Activated T-cell treated with anti-CD3 and anti-CD28 coated beads, Interleukin-2, amount 50 U/mL, for 48 hours (primary cell): ENCODE data around the gene PLXNA1.

Experiments
- DNase-seq, 2 experiments: peaks; one replicate each; pipeline ENCODE4 v3.0.0-alpha.2; 2020

PLXNA1 gene

DNA sequence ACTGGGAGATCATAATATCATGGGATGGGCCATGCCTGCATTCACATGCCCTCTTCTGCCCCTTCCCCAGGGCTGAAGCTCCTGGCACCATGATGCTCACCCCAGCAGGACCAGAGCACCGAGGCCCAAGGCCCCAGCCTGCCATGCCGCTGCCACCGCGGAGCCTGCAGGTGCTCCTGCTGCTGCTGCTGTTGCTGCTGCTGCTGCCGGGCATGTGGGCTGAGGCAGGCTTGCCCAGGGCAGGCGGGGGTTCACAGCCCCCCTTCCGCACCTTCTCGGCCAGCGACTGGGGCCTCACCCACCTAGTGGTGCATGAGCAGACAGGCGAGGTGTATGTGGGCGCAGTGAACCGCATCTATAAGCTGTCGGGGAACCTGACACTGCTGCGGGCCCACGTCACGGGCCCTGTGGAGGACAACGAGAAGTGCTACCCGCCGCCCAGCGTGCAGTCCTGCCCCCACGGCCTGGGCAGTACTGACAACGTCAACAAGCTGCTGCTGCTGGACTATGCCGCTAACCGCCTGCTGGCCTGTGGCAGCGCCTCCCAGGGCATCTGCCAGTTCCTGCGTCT is 5.6 kb downstream of the PLXNA1 start:
- DNase-seq: no peak

DNA sequence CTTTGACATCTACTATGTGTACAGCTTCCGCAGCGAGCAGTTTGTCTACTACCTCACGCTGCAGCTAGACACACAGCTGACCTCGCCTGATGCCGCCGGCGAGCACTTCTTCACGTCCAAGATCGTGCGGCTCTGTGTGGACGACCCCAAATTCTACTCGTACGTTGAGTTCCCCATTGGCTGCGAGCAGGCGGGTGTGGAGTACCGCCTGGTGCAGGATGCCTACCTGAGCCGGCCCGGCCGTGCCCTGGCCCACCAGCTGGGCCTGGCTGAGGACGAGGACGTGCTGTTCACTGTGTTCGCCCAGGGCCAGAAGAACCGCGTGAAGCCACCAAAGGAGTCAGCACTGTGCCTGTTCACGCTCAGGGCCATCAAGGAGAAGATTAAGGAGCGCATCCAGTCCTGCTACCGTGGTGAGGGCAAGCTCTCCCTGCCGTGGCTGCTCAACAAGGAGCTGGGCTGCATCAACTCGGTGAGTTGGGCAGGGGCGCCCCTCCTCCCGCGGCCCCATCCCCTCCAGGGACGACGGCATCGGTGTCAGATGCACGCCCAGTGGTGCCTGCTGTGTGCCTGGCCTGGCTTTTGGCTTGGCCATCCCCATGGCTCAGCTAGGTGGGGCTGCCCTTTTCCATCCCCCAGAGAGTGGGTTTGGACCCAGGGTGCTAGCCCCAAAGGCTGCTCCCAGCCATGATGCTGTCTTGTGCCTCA is 6.6 kb downstream of the PLXNA1 start:
- no peak for DNase-seq

GRCh38 chr3:126990024-126990700 is 7.2 kb downstream of the PLXNA1 start:
- DNase-seq: no peak

- no peak for DNase-seq
Observed at GRCh38 chr3:126990890-126991289, 8.0 kb downstream of the PLXNA1 start.

DNA sequence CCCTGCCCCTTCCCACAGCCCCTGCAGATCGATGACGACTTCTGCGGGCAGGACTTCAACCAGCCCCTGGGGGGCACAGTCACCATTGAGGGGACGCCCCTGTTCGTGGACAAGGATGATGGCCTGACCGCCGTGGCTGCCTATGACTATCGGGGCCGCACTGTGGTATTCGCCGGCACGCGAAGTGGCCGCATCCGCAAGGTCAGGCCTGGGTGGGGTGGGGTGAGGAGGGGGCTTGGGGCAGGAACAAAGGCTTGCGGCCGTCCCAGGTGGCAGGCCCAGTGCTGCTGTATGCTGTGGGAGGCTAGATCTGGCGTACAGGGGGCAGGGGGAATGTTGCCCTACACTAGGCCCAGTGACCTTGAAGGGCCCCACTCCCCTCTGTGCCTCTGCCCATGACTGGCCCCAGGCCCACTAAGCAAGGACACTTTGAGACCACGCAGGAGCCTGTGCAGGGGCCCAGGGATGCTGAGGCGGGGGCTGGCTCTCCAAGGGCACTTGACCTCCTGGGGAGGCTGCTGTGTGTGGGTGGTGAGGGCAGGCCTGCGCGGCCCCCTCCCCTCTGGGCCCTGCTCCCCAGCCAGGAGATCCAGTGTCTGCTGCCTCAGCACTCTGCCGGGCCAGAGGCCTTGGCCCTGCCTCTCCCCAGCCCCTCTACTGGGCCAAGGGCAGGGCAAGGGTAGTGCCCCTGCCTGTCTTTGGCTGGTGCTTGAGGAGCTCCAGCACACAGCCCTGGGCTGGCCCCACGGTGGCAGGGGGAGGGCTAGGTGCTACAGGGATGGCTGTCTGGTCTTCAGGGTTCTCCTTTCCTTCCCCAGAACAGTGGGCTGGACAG is 8.7 kb downstream of the PLXNA1 start:
- no peak for DNase-seq

GRCh38 chr3:126992216-126992615 is 9.3 kb downstream of the PLXNA1 start:
- no peak for DNase-seq

GRCh38 chr3:126992776-126993175 is 9.9 kb downstream of the PLXNA1 start:
- no peak for DNase-seq

DNA sequence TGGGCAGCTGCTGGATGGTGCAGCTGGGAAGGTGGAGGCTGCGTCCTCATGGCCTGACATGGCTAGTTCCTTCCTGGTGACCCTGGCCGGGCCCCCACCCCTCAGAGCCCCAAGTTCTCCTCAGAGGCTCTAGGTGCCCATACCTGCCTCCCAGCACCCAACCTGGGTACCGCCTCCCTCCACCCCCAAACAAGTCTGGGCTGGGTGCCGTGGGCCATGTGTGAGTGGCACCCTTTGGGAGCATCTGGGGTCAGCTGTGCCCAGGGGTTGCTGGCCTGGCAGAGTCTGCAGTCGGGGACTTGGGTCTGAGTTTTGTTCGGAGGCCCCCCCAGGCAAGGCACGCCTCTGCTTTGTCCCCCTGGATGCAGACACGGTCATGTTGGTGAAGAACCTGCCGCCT is 10.5 kb downstream of the PLXNA1 start:
- DNase-seq: no peak

DNA sequence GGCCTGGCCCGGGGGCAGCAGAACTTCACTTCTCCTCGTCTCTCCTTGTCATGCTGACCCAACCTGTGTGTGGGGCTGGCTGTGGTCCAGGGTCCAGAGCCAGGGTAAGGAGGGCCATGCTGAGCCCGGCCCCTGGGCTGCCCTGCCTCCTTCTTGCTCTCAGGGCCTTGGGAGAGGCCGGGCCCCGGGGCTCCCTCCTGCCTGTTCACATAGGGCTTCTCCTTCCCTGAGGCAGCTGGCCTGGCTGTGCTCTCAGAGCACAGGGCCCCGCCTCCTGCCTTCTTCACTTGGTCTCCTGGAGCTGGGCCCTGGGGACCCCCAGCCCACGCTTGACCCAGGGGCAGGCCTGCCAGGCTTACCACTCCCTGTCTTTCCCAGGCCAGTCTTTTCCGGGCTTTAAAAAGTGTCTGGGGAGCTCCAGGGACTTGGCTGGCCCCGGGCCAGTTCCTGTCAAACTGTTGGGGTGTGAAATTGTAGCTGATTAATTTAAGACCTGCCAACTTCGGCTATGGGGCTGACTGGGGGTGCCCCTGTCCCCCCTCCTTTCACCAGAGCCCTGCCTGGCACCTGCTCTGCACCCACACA is 11.8 kb downstream of the PLXNA1 start:
- DNase-seq: no peak

DNA sequence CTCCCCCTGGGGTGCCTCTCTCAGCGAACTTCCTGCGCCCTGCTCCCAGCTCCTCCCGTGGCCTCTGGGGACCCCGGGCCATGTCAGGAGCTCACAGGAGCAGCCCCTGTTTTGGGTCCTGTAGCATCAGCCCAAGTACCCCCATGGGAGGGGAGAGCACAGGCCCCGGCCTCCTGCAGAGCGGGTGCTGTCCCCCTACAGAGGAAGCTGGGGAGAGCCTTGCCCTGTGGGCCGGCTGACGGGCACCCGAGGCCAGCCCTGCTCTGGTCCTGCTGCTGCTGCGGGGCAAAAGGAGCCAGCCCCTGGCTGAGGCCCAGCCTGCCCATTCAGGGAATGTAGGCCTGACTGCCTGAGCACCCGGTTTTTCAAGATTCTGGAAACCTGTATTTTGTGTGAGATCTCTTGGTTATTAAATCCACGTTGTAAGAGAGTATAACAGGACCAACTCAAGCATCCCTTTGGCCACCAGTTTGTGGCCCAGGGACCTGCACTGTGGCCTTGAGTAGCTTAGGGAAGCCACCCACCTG is 12.4 kb downstream of the PLXNA1 start:
- DNase-seq: no peak

DNA sequence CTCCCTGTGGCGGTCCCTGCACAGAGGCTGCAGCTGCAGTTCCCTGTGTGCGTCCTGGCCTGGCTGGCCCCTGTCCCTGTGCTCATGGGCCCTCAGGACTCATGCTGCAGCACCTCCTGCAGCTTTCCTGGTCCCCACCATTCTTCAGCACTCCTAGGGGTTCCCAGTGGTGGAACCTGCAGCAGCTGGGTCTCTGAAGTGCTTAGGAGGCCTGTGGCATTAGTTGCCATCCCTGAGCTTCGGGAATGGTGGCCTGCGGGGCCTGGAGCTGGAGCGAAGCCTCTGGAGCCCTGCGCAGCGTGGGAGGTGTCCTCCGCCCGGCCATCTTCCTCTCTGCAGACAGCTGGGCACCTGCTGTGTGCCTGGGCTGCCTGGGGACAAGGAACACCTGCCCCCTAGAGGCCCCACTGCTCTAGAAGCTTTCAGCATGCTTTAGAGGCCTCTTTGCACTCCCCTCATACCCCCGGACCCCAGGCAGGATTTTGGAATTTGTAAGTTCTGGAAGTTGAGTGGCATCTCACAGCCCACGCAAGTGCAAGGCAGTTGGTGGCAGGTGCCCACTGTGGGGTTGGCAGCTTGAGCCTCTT is 13.1 kb downstream of the PLXNA1 start:
- DNase-seq: no peak

GRCh38 chr3:126996905-126997304 is 14.0 kb downstream of the PLXNA1 start:
- no peak for DNase-seq

DNA sequence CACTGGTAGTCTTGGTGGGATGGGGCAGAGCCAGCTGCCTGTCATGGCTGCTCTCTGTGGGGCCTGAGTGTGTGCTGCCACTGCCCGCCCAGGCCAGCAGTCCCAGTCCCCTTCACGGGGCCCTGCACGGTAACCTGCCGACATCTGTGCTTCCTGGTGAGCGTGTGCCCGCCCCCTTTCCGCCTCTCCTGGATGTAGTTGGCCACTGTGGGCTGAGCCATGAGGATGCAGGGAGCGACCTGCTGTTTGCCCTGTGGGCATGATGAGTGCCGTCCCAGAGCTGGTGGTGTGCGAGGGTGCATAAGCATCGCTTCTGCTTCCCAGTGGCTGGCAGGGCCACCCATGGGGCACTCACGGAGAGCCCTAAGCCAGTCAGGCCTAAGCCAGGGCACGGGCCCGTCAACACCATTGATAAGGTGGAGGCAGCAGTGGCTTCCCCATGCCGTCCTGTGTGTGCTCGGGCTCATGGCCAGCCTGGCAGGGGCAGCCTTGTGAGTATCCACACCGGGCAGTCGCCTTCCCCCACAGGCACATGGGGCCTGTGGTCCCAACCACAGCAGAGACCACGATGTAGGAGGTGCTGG is 14.6 kb downstream of the PLXNA1 start:
- DNase-seq: no peak

DNA sequence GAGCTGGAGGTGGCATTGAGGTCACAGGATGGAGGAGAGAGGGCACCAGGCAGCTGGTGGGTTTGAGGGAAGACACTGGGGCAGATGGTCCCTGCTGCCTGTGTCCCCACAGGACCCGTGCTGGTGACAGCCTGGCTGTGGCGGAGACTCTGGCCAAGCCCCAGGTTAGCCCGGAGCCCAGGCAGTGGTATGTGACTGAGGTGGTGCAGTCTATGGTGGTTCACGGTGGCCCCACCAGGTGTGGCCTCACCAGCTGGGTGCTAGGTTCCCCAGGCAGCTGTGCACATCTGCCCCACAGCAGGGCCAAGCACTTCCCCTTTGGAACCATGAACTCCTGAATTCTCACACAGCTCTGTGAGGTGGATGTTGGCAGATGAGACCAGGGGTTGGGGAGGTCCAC is 15.4 kb downstream of the PLXNA1 start:
- DNase-seq: no peak

DNA sequence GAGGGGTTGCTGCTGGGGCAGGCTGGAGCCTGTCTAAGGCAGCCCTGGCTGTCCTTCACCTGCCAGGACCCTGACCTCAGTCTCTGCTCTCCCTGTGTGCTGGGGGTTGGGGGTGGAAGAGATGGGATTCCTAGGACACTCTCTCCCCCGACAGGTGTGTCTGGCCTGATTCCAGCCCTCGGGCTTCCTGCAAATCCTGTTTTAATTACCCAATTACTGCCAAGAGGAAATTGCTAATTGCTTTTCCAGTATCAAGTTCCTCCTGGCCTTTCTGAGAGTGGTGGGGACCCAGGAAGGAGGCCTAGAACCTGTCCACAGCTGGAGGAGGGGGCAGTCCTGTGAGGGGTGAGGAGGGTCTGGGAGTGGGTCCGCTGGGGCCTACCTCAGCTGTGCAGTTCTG is 15.8 kb downstream of the PLXNA1 start:
- no peak for DNase-seq

DNA sequence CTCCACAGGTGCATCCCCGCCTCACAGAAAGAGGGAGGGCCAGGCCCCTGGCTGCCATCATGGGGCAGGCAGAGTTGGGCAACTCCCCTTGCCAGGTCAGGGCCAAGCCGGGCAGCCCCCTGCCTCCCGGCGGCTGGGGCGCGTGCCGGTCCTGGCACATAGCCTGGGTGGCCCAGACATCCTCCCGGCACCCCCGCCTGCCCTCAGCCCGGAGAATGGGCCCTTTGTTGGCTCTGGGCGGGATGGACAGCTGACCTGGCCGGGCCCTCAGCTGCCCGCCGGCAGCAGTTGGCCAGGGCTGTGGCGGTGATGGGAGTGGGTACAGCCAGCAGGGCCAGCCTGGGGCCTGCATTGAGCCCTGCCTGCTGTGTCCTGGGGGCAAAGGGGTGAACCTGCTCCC is 16.5 kb downstream of the PLXNA1 start:
- no peak for DNase-seq

DNA sequence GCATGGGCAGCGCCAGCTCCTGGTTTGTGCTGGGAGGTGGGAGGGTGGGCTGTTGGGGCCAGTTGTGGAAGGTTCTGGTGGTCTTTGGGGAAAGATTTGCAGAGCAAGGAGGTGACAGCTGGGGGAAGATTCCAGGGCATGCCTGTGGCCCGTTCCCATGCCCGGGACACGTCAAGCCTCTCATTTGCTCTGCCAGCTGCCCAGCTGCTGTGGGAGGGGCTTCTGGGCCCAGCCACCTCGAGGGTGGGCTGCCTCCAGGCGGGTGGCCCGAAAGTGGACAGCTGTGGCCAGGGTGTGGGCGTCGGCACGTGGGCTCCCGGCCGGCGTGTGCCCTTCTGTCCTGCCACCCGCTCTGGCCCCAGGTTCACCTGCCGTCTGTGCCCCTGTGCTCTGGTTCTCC is 17.2 kb downstream of the PLXNA1 start:
- no peak for DNase-seq

DNA sequence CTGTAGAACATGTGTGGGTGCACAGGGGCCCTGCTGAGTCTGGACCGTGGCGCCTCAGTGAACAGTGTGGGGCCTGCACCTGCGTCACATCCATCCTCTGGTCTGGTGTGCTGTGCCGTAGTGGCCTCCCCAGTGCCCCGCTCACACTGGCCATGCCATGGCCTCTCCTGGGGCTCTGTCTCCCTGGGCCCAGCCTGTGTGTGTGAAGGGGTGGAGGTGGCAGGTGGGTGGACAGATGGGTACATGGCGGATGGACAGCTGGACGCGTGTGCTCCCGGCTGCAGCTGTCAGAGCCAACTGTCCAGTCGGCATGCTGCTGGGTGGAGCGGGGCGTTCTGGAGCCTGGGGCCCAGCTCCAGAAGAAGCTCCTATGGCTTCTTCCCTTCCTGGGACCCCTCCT is 17.8 kb downstream of the PLXNA1 start:
- DNase-seq: no peak

DNA sequence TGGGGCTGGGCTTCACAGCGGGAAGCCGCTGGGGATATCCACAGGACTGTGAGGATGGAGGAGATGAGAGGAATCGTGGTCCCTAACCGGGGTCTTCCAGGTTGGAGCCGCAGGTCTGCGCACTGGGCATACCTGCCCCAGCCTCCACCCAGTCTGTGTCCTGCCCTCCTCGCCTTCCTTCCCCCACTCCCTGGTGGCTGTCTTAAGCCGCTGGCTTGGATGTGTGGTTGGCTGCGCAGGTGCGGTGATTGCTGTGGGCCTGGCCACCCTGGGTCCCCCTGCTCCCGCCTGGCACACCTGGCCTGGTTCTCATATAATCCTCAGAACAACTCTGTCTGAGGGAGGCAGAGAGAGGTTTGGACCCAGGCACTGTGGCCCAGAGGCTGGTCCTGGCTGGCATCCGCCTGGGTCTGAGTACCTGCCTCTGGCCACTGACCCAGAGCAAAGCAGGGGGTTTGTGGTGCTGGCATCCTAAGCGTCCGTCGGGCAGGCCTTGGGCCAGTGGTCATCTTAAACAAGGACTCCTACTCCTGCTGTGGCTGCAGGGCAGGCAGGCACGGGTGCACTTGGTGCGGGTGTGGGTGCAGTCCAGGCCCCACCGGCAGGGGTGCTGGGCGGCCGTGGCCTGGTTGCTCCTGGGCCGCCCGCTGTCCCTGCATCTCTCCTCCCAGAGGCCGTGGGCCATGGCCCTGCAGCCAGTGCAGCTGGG is 18.7 kb downstream of the PLXNA1 start:
- no peak for DNase-seq

- no peak for DNase-seq
Observed at GRCh38 chr3:127002195-127003174, 19.6 kb downstream of the PLXNA1 start.
